ENCODE measurements around the gene TRPM5.

TRPM5 gene

GRCh38 chr11:2400762-2401435, 43.4 kb downstream of the TRPM5 start:
- H3K4me1 ChIP-seq (ENCODE audit: control insufficient read depth, low read depth, low read length) = no peaks in the 10 kb centered on the region
- no peaks in the 10 kb centered on the region for H3K9me3 ChIP-seq (ENCODE audit: control insufficient read depth, low read depth, low read length)
- no peaks in the 10 kb centered on the region for H3K27me3 ChIP-seq (ENCODE audit: control insufficient read depth, insufficient read depth, low read length)
- peaks cover 11% of the 10 kb centered on the region for H3K36me3 ChIP-seq (ENCODE audit: control insufficient read depth, low read depth, low read length)
- peak overlapping the region; percentile 8 for H3K27ac ChIP-seq (ENCODE audit: low read length)
- peak overlapping the region; percentile 98 for H3K4me3 ChIP-seq (ENCODE audit: low read length)
- peak overlapping the region; percentile 93 for H3K9ac ChIP-seq (ENCODE audit: low read length)

GRCh38 chr11:2400069-2400761, 44.1 kb downstream of the TRPM5 start, which contains the start of gene TSSC4:
TSSC4 (plus strand) TSS chr11:2400750; CDS start chr11:2402634, 1,884 bp downstream.
- Histone ChIP-seq H3K9ac (ENCODE audit: low read length) (peak within 1 kb of the TSS; percentile 93), H3K4me3 (ENCODE audit: low read length) (peak within 1 kb of the TSS; percentile 98), H3K4me1 (ENCODE audit: control insufficient read depth, low read depth, low read length) (no peaks in the 10 kb centered on the region), H3K27ac (ENCODE audit: low read length) (peak within 1 kb of the TSS; percentile 8), H3K9me3 (ENCODE audit: control insufficient read depth, low read depth, low read length) (no peaks in the 10 kb centered on the region), H3K27me3 (ENCODE audit: control insufficient read depth, insufficient read depth, low read length) (no peaks in the 10 kb centered on the region), H3K36me3 (ENCODE audit: control insufficient read depth, low read depth, low read length) (peaks cover 11% of the 10 kb centered on the region)

GRCh38 chr11:2399488-2400068, 44.7 kb downstream of the TRPM5 start:
- Histone ChIP-seq H3K4me3 (ENCODE audit: low read length) (peak overlapping the region; percentile 69), H3K27ac (ENCODE audit: low read length) (no peak overlapping the region), H3K9me3 (ENCODE audit: control insufficient read depth, low read depth, low read length) (no peaks in the 10 kb centered on the region), H3K27me3 (ENCODE audit: control insufficient read depth, insufficient read depth, low read length) (no peaks in the 10 kb centered on the region), H3K4me1 (ENCODE audit: control insufficient read depth, low read depth, low read length) (no peaks in the 10 kb centered on the region), H3K36me3 (ENCODE audit: control insufficient read depth, low read depth, low read length) (peaks cover 11% of the 10 kb centered on the region), H3K9ac (ENCODE audit: low read length) (peak overlapping the region; percentile 62)

- Histone ChIP-seq H3K27ac (ENCODE audit: low read length) (no peak overlapping the region), H3K36me3 (ENCODE audit: control insufficient read depth, low read depth, low read length) (peaks cover 11% of the 10 kb centered on the region), H3K4me1 (ENCODE audit: control insufficient read depth, low read depth, low read length) (no peaks in the 10 kb centered on the region), H3K9ac (ENCODE audit: low read length) (peak overlapping the region; percentile 62), H3K9me3 (ENCODE audit: control insufficient read depth, low read depth, low read length) (no peaks in the 10 kb centered on the region), H3K4me3 (ENCODE audit: low read length) (peak overlapping the region; percentile 69), H3K27me3 (ENCODE audit: control insufficient read depth, insufficient read depth, low read length) (no peaks in the 10 kb centered on the region)
Measured at GRCh38 chr11:2398664-2399355, 45.5 kb downstream of the TRPM5 start.

- Histone ChIP-seq H3K9me3 (ENCODE audit: control insufficient read depth, low read depth, low read length) (no peaks in the 10 kb centered on the region), H3K36me3 (ENCODE audit: control insufficient read depth, low read depth, low read length) (peaks cover 4% of the 10 kb centered on the region), H3K27ac (ENCODE audit: low read length) (no peak overlapping the region), H3K27me3 (ENCODE audit: control insufficient read depth, insufficient read depth, low read length) (no peaks in the 10 kb centered on the region), H3K4me3 (ENCODE audit: low read length) (no peak overlapping the region), H3K9ac (ENCODE audit: low read length) (no peak overlapping the region), H3K4me1 (ENCODE audit: control insufficient read depth, low read depth, low read length) (no peaks in the 10 kb centered on the region)
Measured at GRCh38 chr11:2397005-2397404, 47.3 kb downstream of the TRPM5 start.

GRCh38 chr11:2396471-2396870, 47.8 kb downstream of the TRPM5 start:
- no peaks in the 10 kb centered on the region for H3K9me3 ChIP-seq (ENCODE audit: control insufficient read depth, low read depth, low read length)
- H3K4me1 ChIP-seq (ENCODE audit: control insufficient read depth, low read depth, low read length) = no peaks in the 10 kb centered on the region
- H3K27ac ChIP-seq (ENCODE audit: low read length) = no peak overlapping the region
- no peak overlapping the region for H3K4me3 ChIP-seq (ENCODE audit: low read length)
- H3K36me3 ChIP-seq (ENCODE audit: control insufficient read depth, low read depth, low read length) = peaks cover 4% of the 10 kb centered on the region
- no peak overlapping the region for H3K9ac ChIP-seq (ENCODE audit: low read length)
- H3K27me3 ChIP-seq (ENCODE audit: control insufficient read depth, insufficient read depth, low read length) = no peaks in the 10 kb centered on the region

- no peak overlapping the region for H3K9ac ChIP-seq (ENCODE audit: low read length)
- no peak overlapping the region for H3K27ac ChIP-seq (ENCODE audit: low read length)
- H3K27me3 ChIP-seq (ENCODE audit: control insufficient read depth, insufficient read depth, low read length) = no peaks in the 10 kb centered on the region
- H3K4me3 ChIP-seq (ENCODE audit: low read length) = no peak overlapping the region
- no peaks in the 10 kb centered on the region for H3K4me1 ChIP-seq (ENCODE audit: control insufficient read depth, low read depth, low read length)
- peaks cover 4% of the 10 kb centered on the region for H3K36me3 ChIP-seq (ENCODE audit: control insufficient read depth, low read depth, low read length)
- H3K9me3 ChIP-seq (ENCODE audit: control insufficient read depth, low read depth, low read length) = no peaks in the 10 kb centered on the region
Measured at GRCh38 chr11:2395856-2396255, 48.5 kb downstream of the TRPM5 start.

GRCh38 chr11:2395211-2395730, 49.0 kb downstream of the TRPM5 start:
- H3K27ac ChIP-seq (ENCODE audit: low read length) = no peak overlapping the region
- no peak overlapping the region for H3K4me3 ChIP-seq (ENCODE audit: low read length)
- H3K27me3 ChIP-seq (ENCODE audit: control insufficient read depth, insufficient read depth, low read length) = no peaks in the 10 kb centered on the region
- peaks cover 4% of the 10 kb centered on the region for H3K36me3 ChIP-seq (ENCODE audit: control insufficient read depth, low read depth, low read length)
- no peak overlapping the region for H3K9ac ChIP-seq (ENCODE audit: low read length)
- no peaks in the 10 kb centered on the region for H3K4me1 ChIP-seq (ENCODE audit: control insufficient read depth, low read depth, low read length)
- no peaks in the 10 kb centered on the region for H3K9me3 ChIP-seq (ENCODE audit: control insufficient read depth, low read depth, low read length)

GRCh38 chr11:2394818-2395105, 49.6 kb downstream of the TRPM5 start:
- no peaks in the 10 kb centered on the region for H3K4me1 ChIP-seq (ENCODE audit: control insufficient read depth, low read depth, low read length)
- peaks cover 4% of the 10 kb centered on the region for H3K36me3 ChIP-seq (ENCODE audit: control insufficient read depth, low read depth, low read length)
- no peaks in the 10 kb centered on the region for H3K9me3 ChIP-seq (ENCODE audit: control insufficient read depth, low read depth, low read length)
- no peak overlapping the region for H3K27ac ChIP-seq (ENCODE audit: low read length)
- no peak overlapping the region for H3K4me3 ChIP-seq (ENCODE audit: low read length)
- no peaks in the 10 kb centered on the region for H3K27me3 ChIP-seq (ENCODE audit: control insufficient read depth, insufficient read depth, low read length)
- no peak overlapping the region for H3K9ac ChIP-seq (ENCODE audit: low read length)
